ENCODE measurements around the gene ABAT.

The ABAT gene

GRCh38 chr16:8814095-8814806, 139.8 kb downstream of the ABAT start:
- no peak for DNase-seq
- in situ Hi-C loops (cut with HindIII; ENCODE audit: low pct_ligation_motif_present, low sequenced_read_pairs): no loop called here
- Histone ChIP-seq H3K27me3 (replicated peaks) (no peaks in the 10 kb centered on the region), H3K36me3 (replicated peaks) (peaks cover 91% of the 10 kb centered on the region), H3K27ac (no peak overlapping the region), H3K4me3 (ENCODE audit: low read depth, low read length) (no peak overlapping the region)
- TF ChIP-seq CTCF (IDR thresholded peaks at IDR 0.05; ENCODE audit: low read depth, low read length, missing control alignments): no peak

- H3K4me3 ChIP-seq (ENCODE audit: low read depth, low read length): no peak overlapping the region
- no peak for TF ChIP-seq CTCF (IDR thresholded peaks at IDR 0.05; ENCODE audit: low read depth, low read length, missing control alignments)
- no peaks in the 10 kb centered on the region for H3K27me3 ChIP-seq (replicated peaks)
- DNase-seq: no peak
- H3K27ac ChIP-seq: no peak overlapping the region
- H3K36me3 ChIP-seq (replicated peaks): peaks cover 89% of the 10 kb centered on the region
- in situ Hi-C loops (cut with HindIII; ENCODE audit: low pct_ligation_motif_present, low sequenced_read_pairs): no loop called here
These were observed 142.7 kb downstream of the ABAT start for GRCh38 chr16:8816967-8817655.

- no peak for TF ChIP-seq CTCF (IDR thresholded peaks at IDR 0.05; ENCODE audit: low read depth, low read length, missing control alignments)
- in situ Hi-C loops (cut with HindIII; ENCODE audit: low pct_ligation_motif_present, low sequenced_read_pairs): no loop called here
- peaks cover 86% of the 10 kb centered on the region for H3K36me3 ChIP-seq (replicated peaks)
These were observed 144.3 kb downstream of the ABAT start for GRCh38 chr16:8818504-8819270.

GRCh38 chr16:8819411-8820034, 145.1 kb downstream of the ABAT start:
- in situ Hi-C loops (cut with HindIII; ENCODE audit: low pct_ligation_motif_present, low sequenced_read_pairs): no loop called here
- Histone ChIP-seq H3K27me3 (replicated peaks) (no peaks in the 10 kb centered on the region), H3K4me3 (ENCODE audit: low read depth, low read length) (no peak overlapping the region), H3K36me3 (replicated peaks) (peaks cover 84% of the 10 kb centered on the region), H3K27ac (no peak overlapping the region)
- TF ChIP-seq CTCF (IDR thresholded peaks at IDR 0.05; ENCODE audit: low read depth, low read length, missing control alignments): no peak
- DNase-seq: no peak

More at GRCh38 chr16:8818504-8819270, 144.3 kb downstream of the ABAT start:
- DNase-seq: no peak
- no peaks in the 10 kb centered on the region for H3K27me3 ChIP-seq (replicated peaks)
- no peak overlapping the region for H3K27ac ChIP-seq
- H3K4me3 ChIP-seq (ENCODE audit: low read depth, low read length): no peak overlapping the region

GRCh38 chr16:8822403-8822802, 148.0 kb downstream of the ABAT start:
- no peak for DNase-seq
- Histone ChIP-seq H3K36me3 (replicated peaks) (peaks cover 64% of the 10 kb centered on the region), H3K27me3 (replicated peaks) (no peaks in the 10 kb centered on the region), H3K27ac (no peak overlapping the region), H3K4me3 (ENCODE audit: low read depth, low read length) (no peak overlapping the region)
- TF ChIP-seq CTCF (IDR thresholded peaks at IDR 0.05; ENCODE audit: low read depth, low read length, missing control alignments): no peak
- in situ Hi-C loops (cut with HindIII; ENCODE audit: low pct_ligation_motif_present, low sequenced_read_pairs): no loop called here
